Measurements from ENCODE around the gene IGSF23. TPM values are rescaled to one million over a fixed set of nuclear protein-coding genes. Genes with fewer than 3 reads are reported as not detected.
A peak's percentile ranks its signal among the peaks of the same experiment; 100 is the strongest.

Gene IGSF23
- polyA plus RNA-seq, 3 donors = 0.23 to 0.46 (median 0.44) TPM

DNA sequence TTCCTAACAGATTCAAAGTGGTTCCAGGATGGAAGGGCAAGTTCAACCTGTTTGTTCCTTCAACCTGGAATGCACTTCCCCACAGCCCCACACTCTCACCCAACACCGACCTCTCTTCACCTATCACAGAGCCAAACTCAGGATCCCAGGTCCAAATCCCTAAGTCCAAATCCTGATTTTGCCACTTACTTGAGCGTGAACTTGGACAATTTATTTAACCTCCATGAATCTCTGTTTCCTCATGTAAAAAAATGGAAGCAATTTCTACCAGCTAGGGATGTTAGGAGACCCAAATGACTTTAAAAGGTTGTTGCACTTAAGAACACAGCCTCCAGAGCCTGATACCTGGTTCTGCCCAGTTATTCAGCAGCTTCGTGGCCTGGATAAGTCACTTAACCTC is 5.4 kb upstream of the IGSF23 start:
- H3K4me2 ChIP-seq (replicated peaks; ENCODE audit: extremely low read depth, low read length, poor library complexity, severe bottlenecking) = no peak overlapping the region
- H3K27ac Mint-ChIP-seq = peak overlapping the region in 1 of 7 donors; percentile 61
- H2AFZ ChIP-seq (ENCODE audit: insufficient read depth, low read depth, low read length, poor library complexity, severe bottlenecking) = no peak overlapping the region
- TF ChIP-seq, protein P1, sequence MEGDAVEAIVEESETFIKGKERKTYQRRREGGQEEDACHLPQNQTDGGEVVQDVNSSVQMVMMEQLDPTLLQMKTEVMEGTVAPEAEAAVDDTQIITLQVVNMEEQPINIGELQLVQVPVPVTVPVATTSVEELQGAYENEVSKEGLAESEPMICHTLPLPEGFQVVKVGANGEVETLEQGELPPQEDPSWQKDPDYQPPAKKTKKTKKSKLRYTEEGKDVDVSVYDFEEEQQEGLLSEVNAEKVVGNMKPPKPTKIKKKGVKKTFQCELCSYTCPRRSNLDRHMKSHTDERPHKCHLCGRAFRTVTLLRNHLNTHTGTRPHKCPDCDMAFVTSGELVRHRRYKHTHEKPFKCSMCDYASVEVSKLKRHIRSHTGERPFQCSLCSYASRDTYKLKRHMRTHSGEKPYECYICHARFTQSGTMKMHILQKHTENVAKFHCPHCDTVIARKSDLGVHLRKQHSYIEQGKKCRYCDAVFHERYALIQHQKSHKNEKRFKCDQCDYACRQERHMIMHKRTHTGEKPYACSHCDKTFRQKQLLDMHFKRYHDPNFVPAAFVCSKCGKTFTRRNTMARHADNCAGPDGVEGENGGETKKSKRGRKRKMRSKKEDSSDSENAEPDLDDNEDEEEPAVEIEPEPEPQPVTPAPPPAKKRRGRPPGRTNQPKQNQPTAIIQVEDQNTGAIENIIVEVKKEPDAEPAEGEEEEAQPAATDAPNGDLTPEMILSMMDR (IDR thresholded peaks at IDR 0.05) = no peak
- peaks cover 0 to 4% (median 0%) of the 10 kb centered on the region in 7 donors for H3K9me3 Mint-ChIP-seq
- peaks cover 18 to 26% of the 10 kb centered on the region in 2 donors for H3K4me1 ChIP-seq (ENCODE audit: control insufficient read depth in 1 of 2, insufficient read depth in 2 of 2, low read length in 2 of 2)
- no peaks in the 10 kb centered on the region for H3K79me2 ChIP-seq (ENCODE audit: insufficient read depth, low read length)
- H3K27ac ChIP-seq (ENCODE audit: low read depth in 1 of 2, low read length in 2 of 2) = no peak overlapping the region
- H3K27me3 ChIP-seq (ENCODE audit: control insufficient read depth in 2 of 2, insufficient read depth in 2 of 2, low read length in 2 of 2) = peaks cover 0 to 2% of the 10 kb centered on the region in 2 donors
- DNase-seq = no peak
- no peak overlapping the region for H3K9ac ChIP-seq (ENCODE audit: insufficient read depth, low read length, poor library complexity, severe bottlenecking)
- no peaks in the 10 kb centered on the region for H3K36me3 Mint-ChIP-seq
- no peaks in the 10 kb centered on the region for H3K9me3 ChIP-seq (replicated peaks in 1 of 2; ENCODE audit: control insufficient read depth in 1 of 2, insufficient read depth in 1 of 2, low read length in 2 of 2)
- H3K4me3 ChIP-seq (replicated peaks in 1 of 3; ENCODE audit: low read depth in 2 of 3, low read length in 3 of 3) = no peak overlapping the region
- peaks cover 2 to 6% (median 4%) of the 10 kb centered on the region in 3 donors for H3K27me3 Mint-ChIP-seq (ENCODE audit: low read depth in 3 of 3)
- WGBS (ENCODE audit: insufficient coverage) = 50% methylated on average over 1 of the region's 3 CpGs
- H3K4me1 Mint-ChIP-seq = peaks cover 22% of the 10 kb centered on the region
- peak overlapping the region in 1 of 2 donors; percentile 11 for H3K4me3 Mint-ChIP-seq
- intact Hi-C loops (cut with micrococcal nuclease) = no loop called here
- no peaks in the 10 kb centered on the region for H4K20me1 ChIP-seq (ENCODE audit: insufficient read depth, low read length)
- no peaks in the 10 kb centered on the region for H3K36me3 ChIP-seq (replicated peaks in 1 of 2; ENCODE audit: control insufficient read depth in 1 of 2, insufficient read depth in 2 of 2, low read length in 2 of 2)

DNA sequence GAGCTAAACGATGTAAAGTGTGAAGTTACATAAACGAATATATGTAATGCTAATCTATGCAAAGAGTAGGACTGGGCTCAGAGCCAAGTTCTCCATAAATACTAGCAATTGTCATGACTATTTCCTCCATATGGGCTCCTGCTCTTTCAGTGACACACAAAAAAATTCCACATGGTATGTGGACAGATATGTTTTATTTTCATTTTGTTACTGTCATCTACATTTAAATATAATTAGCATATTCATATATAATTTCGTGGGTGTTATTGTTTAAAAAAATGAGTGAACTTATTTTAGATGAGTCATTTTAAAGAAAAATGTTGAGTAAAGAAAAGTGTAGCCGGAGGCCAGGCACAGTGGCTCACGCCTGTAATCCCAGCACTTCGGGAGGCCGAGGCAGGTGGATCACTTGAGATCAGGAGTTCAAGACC is 5.0 kb upstream of the IGSF23 start:
- 78% methylated on average over 3 of the region's 7 CpGs for WGBS (ENCODE audit: insufficient coverage)
- peaks cover 18 to 26% of the 10 kb centered on the region in 2 donors for H3K4me1 ChIP-seq (ENCODE audit: control insufficient read depth in 1 of 2, insufficient read depth in 2 of 2, low read length in 2 of 2)
- peak in 2 of 3 donors; percentile 38 to 61 for DNase-seq
- no peak overlapping the region for H2AFZ ChIP-seq (ENCODE audit: insufficient read depth, low read depth, low read length, poor library complexity, severe bottlenecking)
- H3K27me3 ChIP-seq (ENCODE audit: control insufficient read depth in 2 of 2, insufficient read depth in 2 of 2, low read length in 2 of 2) = no peaks in the 10 kb centered on the region
- H3K4me1 Mint-ChIP-seq = peaks cover 22% of the 10 kb centered on the region
- H3K9me3 ChIP-seq (replicated peaks in 1 of 2; ENCODE audit: control insufficient read depth in 1 of 2, insufficient read depth in 1 of 2, low read length in 2 of 2) = no peaks in the 10 kb centered on the region
- H3K36me3 Mint-ChIP-seq = no peaks in the 10 kb centered on the region
- no peaks in the 10 kb centered on the region for H4K20me1 ChIP-seq (ENCODE audit: insufficient read depth, low read length)
- H3K4me3 Mint-ChIP-seq = no peak overlapping the region
- TF ChIP-seq, protein P1 (IDR thresholded peaks at IDR 0.05) = no peak
- H3K4me3 ChIP-seq (replicated peaks in 1 of 3; ENCODE audit: low read depth in 2 of 3, low read length in 3 of 3) = no peak overlapping the region
- intact Hi-C loops (cut with micrococcal nuclease) = no loop called here
- peaks cover 0 to 4% (median 0%) of the 10 kb centered on the region in 7 donors for H3K9me3 Mint-ChIP-seq
- H3K27me3 Mint-ChIP-seq (ENCODE audit: low read depth in 3 of 3) = peaks cover 2 to 6% (median 4%) of the 10 kb centered on the region in 3 donors
- H3K4me2 ChIP-seq (replicated peaks; ENCODE audit: extremely low read depth, low read length, poor library complexity, severe bottlenecking) = no peak overlapping the region
- no peaks in the 10 kb centered on the region for H3K36me3 ChIP-seq (replicated peaks in 1 of 2; ENCODE audit: control insufficient read depth in 1 of 2, insufficient read depth in 2 of 2, low read length in 2 of 2)
- H3K27ac Mint-ChIP-seq = peak overlapping the region in 1 of 7 donors; percentile 66
- no peak overlapping the region for H3K9ac ChIP-seq (ENCODE audit: insufficient read depth, low read length, poor library complexity, severe bottlenecking)
- H3K27ac ChIP-seq (ENCODE audit: low read depth in 1 of 2, low read length in 2 of 2) = no peak overlapping the region
- H3K79me2 ChIP-seq (ENCODE audit: insufficient read depth, low read length) = no peaks in the 10 kb centered on the region
